ENCODE data around the gene ASB4. TPM values are rescaled to one million over a fixed set of nuclear protein-coding genes. Genes with fewer than 3 reads are reported as not detected.
A peak's percentile ranks its signal among the peaks of the same experiment; 100 is the strongest.

ASB4 gene
- total RNA-seq, 2 donors from 2014 or later: 0.15 to 0.32 TPM

DNA sequence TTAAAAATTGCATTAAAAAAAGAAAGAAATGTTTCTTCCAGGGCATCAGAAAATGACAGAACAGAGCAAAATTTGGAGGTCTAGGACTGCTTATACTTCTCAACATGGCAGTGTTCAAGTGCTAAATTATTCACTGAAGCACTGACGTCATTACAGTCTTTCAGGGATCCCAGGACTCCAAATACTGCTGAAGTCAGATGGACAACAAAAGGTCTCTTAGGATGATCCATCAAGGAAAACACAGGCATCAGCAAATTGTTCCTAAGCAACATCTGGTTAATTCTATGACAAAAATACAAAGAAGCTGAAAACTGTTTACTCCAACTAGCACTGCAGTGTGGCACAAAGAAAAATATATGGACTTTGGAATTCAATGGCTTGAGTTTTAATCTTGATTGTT, 58.4 kb downstream of the ASB4 start:
- intact Hi-C loops (cut with DNase I): no loop called here
- TF ChIP-seq, protein P1, sequence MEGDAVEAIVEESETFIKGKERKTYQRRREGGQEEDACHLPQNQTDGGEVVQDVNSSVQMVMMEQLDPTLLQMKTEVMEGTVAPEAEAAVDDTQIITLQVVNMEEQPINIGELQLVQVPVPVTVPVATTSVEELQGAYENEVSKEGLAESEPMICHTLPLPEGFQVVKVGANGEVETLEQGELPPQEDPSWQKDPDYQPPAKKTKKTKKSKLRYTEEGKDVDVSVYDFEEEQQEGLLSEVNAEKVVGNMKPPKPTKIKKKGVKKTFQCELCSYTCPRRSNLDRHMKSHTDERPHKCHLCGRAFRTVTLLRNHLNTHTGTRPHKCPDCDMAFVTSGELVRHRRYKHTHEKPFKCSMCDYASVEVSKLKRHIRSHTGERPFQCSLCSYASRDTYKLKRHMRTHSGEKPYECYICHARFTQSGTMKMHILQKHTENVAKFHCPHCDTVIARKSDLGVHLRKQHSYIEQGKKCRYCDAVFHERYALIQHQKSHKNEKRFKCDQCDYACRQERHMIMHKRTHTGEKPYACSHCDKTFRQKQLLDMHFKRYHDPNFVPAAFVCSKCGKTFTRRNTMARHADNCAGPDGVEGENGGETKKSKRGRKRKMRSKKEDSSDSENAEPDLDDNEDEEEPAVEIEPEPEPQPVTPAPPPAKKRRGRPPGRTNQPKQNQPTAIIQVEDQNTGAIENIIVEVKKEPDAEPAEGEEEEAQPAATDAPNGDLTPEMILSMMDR (IDR thresholded peaks at IDR 0.05): no peak
- no peak overlapping the region for H3K27ac ChIP-seq

DNA sequence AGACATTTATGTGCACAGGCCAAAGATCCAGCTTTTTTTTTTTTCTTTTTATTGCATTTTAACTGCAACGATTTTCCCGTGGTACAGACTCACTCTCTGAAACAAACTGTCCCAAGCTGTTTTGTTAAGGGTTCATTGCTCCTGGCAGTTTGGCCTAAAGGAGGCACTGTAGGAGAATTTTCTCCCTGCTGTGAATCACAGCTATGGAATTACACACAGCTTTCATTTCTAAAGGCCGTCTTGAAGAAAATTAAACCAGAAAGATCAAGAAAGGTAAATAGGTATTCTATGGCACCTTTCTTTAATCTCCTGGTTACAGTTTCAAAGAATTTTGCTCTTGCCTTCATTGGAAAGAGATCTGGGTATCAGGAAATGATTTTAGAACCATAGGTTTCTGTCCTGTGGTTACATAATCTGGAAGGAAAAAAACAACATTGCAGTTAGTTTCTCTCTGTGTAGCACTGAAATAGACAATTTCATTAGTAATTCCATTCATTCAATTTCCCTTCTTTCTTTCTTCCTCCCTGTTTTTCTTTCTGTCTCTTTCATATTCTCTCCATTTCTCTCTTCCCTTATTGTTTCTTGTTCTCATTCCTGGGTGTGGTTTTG, 59.4 kb downstream of the ASB4 start:
- H3K4me3 ChIP-seq: no peak overlapping the region
- no peaks in the 10 kb centered on the region for H3K4me1 ChIP-seq
- H3K36me3 ChIP-seq: no peaks in the 10 kb centered on the region
- H3K27me3 ChIP-seq: no peaks in the 10 kb centered on the region
- TF ChIP-seq, protein P1 (IDR thresholded peaks at IDR 0.05): peak; percentile 44
- H3K9me3 ChIP-seq: no peaks in the 10 kb centered on the region
- no peak overlapping the region for H3K27ac ChIP-seq
- intact Hi-C loops (cut with DNase I): loop anchor here (5.0 kb wide), 1 partner anchor 52 kb away; the partner anchor contains the start of gene PDK4
- peak; percentile 68 for DNase-seq
- H3K9ac ChIP-seq (ENCODE audit: low read depth in 2 of 2, low read length in 2 of 2): peak overlapping the region in 1 of 2 donors; percentile 72

More for the DNA sequence above, 58.4 kb downstream of the ASB4 start:
- Histone ChIP-seq H3K9ac (ENCODE audit: low read depth in 2 of 2, low read length in 2 of 2) (no peak overlapping the region), H3K4me1 (no peaks in the 10 kb centered on the region), H3K4me3 (no peak overlapping the region), H3K9me3 (no peaks in the 10 kb centered on the region), H3K36me3 (no peaks in the 10 kb centered on the region), H3K27me3 (no peaks in the 10 kb centered on the region)
- no peak for DNase-seq

DNA sequence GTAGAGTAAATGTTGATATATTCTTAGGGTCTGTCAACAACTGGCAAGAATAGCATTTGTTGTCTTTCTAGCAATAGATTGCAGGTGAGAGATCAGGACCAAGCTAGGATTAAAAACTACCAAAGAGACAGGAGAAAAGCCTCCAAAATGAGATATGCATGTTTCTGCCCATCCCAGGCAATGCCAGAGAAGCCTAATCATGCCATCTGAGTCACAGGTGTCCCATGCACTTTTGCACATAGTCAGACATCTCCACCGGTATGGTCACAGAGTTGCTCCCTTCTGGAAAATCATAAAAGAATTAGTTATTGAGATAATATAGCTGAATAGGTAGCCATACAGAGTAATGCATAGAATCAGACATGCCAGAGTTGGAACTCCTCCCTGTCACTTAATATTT, 59.9 kb downstream of the ASB4 start:
- intact Hi-C loops (cut with DNase I): loop anchor here (5.0 kb wide), 1 partner anchor 52 kb away; the partner anchor contains the start of gene PDK4

DNA sequence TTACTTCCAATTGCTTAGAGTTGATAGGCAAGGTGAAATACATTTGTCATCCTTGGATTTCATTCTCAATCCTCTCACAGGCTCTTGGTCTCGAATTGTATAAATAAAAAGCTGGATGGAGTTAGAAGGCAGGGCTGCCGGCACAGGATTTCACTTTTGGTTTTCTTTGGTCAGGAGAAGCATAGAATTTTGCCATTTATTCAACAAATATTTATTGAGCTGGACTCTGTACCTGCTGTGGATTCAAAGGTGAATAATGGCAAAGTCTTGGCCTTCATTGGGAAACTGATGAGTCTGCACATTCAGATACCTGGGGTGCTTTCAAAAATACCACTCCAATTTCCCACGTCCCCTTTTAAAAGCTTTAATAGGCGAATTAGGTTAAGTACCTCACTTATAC, 60.9 kb downstream of the ASB4 start:
- no peak for DNase-seq
- Histone ChIP-seq H3K4me1 (no peaks in the 10 kb centered on the region), H3K27ac (no peak overlapping the region), H3K27me3 (no peaks in the 10 kb centered on the region), H3K9me3 (no peaks in the 10 kb centered on the region), H3K4me3 (no peak overlapping the region), H3K36me3 (no peaks in the 10 kb centered on the region), H3K9ac (ENCODE audit: low read depth in 2 of 2, low read length in 2 of 2) (peak overlapping the region in 1 of 2 donors; percentile 4)
- intact Hi-C loops (cut with DNase I): loop anchor here (5.0 kb wide), 1 partner anchor 51 kb away; the partner anchor contains the start of gene PDK4
- TF ChIP-seq, protein P1 (IDR thresholded peaks at IDR 0.05): no peak

More for the DNA sequence above, 59.9 kb downstream of the ASB4 start:
- Histone ChIP-seq H3K27me3 (no peaks in the 10 kb centered on the region), H3K27ac (no peak overlapping the region), H3K9ac (ENCODE audit: low read depth in 2 of 2, low read length in 2 of 2) (peak overlapping the region in 1 of 2 donors; percentile 72), H3K36me3 (no peaks in the 10 kb centered on the region), H3K4me1 (no peaks in the 10 kb centered on the region), H3K9me3 (no peaks in the 10 kb centered on the region), H3K4me3 (no peak overlapping the region)
- DNase-seq: no peak
- TF ChIP-seq, protein P1 (IDR thresholded peaks at IDR 0.05): no peak

DNA sequence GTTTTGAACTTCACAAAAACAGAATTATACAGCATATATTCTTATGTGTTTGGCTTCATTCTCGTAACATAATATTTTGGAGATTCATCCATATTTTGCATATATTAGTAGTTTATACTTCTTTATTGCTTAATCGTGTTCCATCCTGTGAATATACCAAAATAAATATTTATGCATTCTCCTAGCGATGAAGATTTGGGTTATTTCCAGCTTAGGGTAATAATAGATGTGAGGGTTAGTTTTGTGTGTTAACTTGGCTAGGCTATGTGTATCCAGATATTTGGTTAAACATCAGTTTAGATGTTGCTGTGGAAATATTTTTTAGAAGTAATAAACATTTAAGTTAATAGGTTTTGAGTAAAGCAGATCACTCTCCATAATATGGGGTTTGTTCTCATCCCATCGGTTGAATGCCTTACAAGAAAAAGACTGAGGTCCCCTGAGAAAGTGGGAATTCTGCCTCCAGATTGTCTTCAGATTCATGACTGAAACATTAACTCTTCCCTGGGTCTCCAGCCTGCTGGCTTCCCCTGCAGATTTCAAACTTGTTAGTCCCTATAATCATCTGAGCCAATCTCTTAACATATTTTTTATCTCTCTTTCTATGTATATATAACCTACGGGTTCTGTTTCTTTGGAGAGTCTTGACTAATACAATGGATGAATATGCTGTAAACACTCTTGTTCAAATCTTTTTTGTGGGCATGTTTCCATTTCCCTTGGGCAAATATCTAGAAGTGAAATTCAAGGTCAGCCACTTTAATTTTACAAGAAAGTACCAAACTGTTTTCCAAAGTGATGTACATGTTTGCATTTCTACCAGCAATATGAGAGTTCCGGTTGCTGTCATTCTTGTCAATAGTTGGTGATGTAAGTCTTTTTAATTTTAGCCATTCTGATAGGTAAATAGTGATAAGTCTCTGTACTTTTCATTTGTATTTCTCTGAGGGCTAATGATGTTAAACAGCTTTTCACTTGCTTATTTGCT, 61.9 kb downstream of the ASB4 start:
- H3K27me3 ChIP-seq: no peaks in the 10 kb centered on the region
- DNase-seq: no peak
- H3K27ac ChIP-seq: no peak overlapping the region
- H3K9me3 ChIP-seq: no peaks in the 10 kb centered on the region
- H3K4me1 ChIP-seq: no peaks in the 10 kb centered on the region
- no peak overlapping the region for H3K4me3 ChIP-seq
- TF ChIP-seq, protein P1 (IDR thresholded peaks at IDR 0.05): no peak
- H3K9ac ChIP-seq (ENCODE audit: low read depth in 2 of 2, low read length in 2 of 2): no peak overlapping the region
- intact Hi-C loops (cut with DNase I): loop anchor here (5.0 kb wide), 1 partner anchor 50 kb away; the partner anchor contains the start of gene PDK4
- H3K36me3 ChIP-seq: no peaks in the 10 kb centered on the region

Data from colonic mucosa (tissue), 4 donors.